ENCODE measurements around the gene PAK1.
"Not testable (repeated sequence)": the region's sequence is repeated elsewhere in the genome, so short reads cannot be mapped to it uniquely, and the experiment has no call there.

The PAK1 gene

DNA sequence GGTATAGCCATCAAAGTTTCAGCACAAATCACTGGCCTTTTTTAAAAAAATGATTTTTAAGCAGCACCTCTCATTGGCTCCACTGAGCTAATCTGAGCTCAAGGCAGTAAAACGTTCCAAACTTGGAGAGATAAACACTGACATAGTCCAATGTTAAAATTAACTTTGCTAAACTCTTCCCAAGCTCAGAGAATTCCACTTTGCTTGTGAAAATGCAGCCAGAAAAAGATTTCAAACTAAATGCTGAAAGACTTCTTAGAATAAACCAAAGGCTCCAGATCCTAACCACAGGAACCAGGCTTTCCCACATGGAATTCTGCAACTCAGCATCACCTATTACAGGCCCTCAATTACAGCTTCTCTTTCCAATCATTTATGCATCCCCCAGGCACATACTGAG, 87.7 kb downstream of the PAK1 start:
- H2BK15ac ChIP-seq (ENCODE audit: low read depth, poor library complexity, severe bottlenecking): no peak overlapping the region
- H2BK5ac ChIP-seq (ENCODE audit: low read depth, low read length, poor library complexity, severe bottlenecking): no peak overlapping the region
- H3K27me3 ChIP-seq (ENCODE audit: control insufficient read depth in 1 of 2, insufficient read depth in 1 of 2, low read length in 2 of 2): no peaks in the 10 kb centered on the region
- peaks cover 11% of the 10 kb centered on the region for H3K79me1 ChIP-seq (replicated peaks; ENCODE audit: low read length, poor library complexity, severe bottlenecking)
- no peak overlapping the region for H2AK5ac ChIP-seq (ENCODE audit: low read length, severe bottlenecking)
- WGBS: 68% methylated on average over 1 of the region's 1 CpG
- no peak overlapping the region for H2BK120ac ChIP-seq (ENCODE audit: low read depth, low read length)
- no peak overlapping the region for H3K4me3 ChIP-seq (ENCODE audit: insufficient read depth in 1 of 2, low read depth in 1 of 2, low read length in 2 of 2)
- peaks cover 0 to 25% of the 10 kb centered on the region in 2 experiments for H3K36me3 ChIP-seq (ENCODE audit: control insufficient read depth in 1 of 2, insufficient read depth in 2 of 2, low read depth in 1 of 2, low read length in 2 of 2)
- no peak overlapping the region for H3K14ac ChIP-seq (ENCODE audit: low read length in 2 of 2)
- H4K91ac ChIP-seq (ENCODE audit: low read length): no peak overlapping the region
- no peak overlapping the region for H3K23ac ChIP-seq (ENCODE audit: low read length in 2 of 2)
- H3K9ac ChIP-seq (ENCODE audit: low read length): no peak overlapping the region
- H3K9me3 ChIP-seq (ENCODE audit: control insufficient read depth, low read length): no peaks in the 10 kb centered on the region
- no peak overlapping the region for H4K8ac ChIP-seq (ENCODE audit: low read length)
- H3K27ac ChIP-seq (ENCODE audit: low read length, poor library complexity, severe bottlenecking): no peak overlapping the region
- H3K18ac ChIP-seq (ENCODE audit: low read depth in 1 of 2, low read length in 2 of 2): no peak overlapping the region
- no peaks in the 10 kb centered on the region for H3K4me1 ChIP-seq (ENCODE audit: control insufficient read depth, insufficient read depth, low read depth, low read length)
- H3K4ac ChIP-seq (ENCODE audit: low read depth in 1 of 2, low read length in 2 of 2): no peak overlapping the region
- H2AFZ ChIP-seq (ENCODE audit: low read depth, low read length): no peak overlapping the region
- peak; percentile 38 for DNase-seq
- H2BK12ac ChIP-seq (ENCODE audit: low read length in 2 of 2): no peak overlapping the region
- H3K4me2 ChIP-seq (ENCODE audit: low read length, poor library complexity, severe bottlenecking): no peak overlapping the region

DNA sequence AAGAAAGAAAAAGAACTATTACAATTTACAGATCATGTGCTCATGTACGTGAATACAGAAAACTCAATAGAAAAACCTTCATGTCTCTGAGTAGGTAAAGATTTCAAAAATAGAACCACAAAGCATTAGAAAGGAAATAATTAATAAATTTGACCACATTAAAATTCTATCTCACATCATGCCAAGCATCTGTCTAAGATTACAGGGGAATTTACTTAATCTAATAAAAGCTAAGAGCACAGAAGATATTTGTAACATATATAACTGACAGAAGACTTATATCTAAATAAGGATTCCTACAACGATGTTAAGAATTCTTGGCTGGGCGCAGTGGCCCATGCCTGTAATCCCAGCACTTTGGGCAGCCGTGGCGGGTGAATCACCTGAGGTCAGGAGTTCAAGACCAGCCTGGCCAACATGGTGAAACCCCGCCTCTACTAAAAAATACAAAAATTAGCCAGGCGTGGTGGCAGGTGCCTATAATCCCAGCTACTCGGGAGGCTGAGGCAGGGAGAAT, 88.6 kb downstream of the PAK1 start:
- WGBS: 90% methylated on average over 6 of the region's 8 CpGs
- not testable (repeated sequence) for H2AFZ ChIP-seq (ENCODE audit: low read depth, low read length); DNase-seq

DNA sequence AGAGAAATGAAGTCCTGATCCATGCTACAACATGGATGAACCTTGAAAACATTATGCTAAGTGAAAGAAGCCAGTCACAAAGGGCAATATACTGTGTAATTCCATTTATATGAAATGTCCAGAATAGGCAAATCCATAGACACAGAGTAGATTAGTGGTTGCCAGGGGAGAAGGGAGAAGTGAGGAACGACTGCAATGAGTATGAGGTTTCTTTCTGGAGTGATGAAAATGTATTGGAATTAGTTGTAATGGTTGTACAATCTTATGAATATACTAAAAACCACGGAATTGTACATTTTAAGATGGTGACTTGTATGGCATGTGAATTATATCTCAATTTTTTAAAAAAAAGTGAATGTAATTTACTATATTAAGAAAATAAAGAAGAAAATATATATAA, 89.3 kb downstream of the PAK1 start:
- H3K4me2 ChIP-seq (ENCODE audit: low read length, poor library complexity, severe bottlenecking): no peak overlapping the region
- DNase-seq: no peak
- no peak overlapping the region for H3K18ac ChIP-seq (ENCODE audit: low read depth in 1 of 2, low read length in 2 of 2)
- H2BK12ac ChIP-seq (ENCODE audit: low read length in 2 of 2): no peak overlapping the region
- peaks cover 13% of the 10 kb centered on the region for H3K79me1 ChIP-seq (replicated peaks; ENCODE audit: low read length, poor library complexity, severe bottlenecking)
- no peak overlapping the region for H3K14ac ChIP-seq (ENCODE audit: low read length in 2 of 2)
- H2AFZ ChIP-seq (ENCODE audit: low read depth, low read length): no peak overlapping the region
- H2BK5ac ChIP-seq (ENCODE audit: low read depth, low read length, poor library complexity, severe bottlenecking): no peak overlapping the region
- no peak overlapping the region for H3K4me3 ChIP-seq (ENCODE audit: insufficient read depth in 1 of 2, low read depth in 1 of 2, low read length in 2 of 2)
- 64% methylated on average over 1 of the region's 2 CpGs for WGBS
- no peaks in the 10 kb centered on the region for H3K9me3 ChIP-seq (ENCODE audit: control insufficient read depth, low read length)
- H3K27ac ChIP-seq (ENCODE audit: low read length, poor library complexity, severe bottlenecking): no peak overlapping the region
- no peak overlapping the region for H2BK15ac ChIP-seq (ENCODE audit: low read depth, poor library complexity, severe bottlenecking)
- no peaks in the 10 kb centered on the region for H3K27me3 ChIP-seq (ENCODE audit: control insufficient read depth in 1 of 2, insufficient read depth in 1 of 2, low read length in 2 of 2)
- H4K8ac ChIP-seq (ENCODE audit: low read length): no peak overlapping the region
- no peak overlapping the region for H3K23ac ChIP-seq (ENCODE audit: low read length in 2 of 2)
- no peak overlapping the region for H3K4ac ChIP-seq (ENCODE audit: low read depth in 1 of 2, low read length in 2 of 2)
- no peak overlapping the region for H3K9ac ChIP-seq (ENCODE audit: low read length)
- H4K91ac ChIP-seq (ENCODE audit: low read length): no peak overlapping the region
- H3K4me1 ChIP-seq (ENCODE audit: control insufficient read depth, insufficient read depth, low read depth, low read length): no peaks in the 10 kb centered on the region
- H2BK120ac ChIP-seq (ENCODE audit: low read depth, low read length): no peak overlapping the region
- H2AK5ac ChIP-seq (ENCODE audit: low read length, severe bottlenecking): no peak overlapping the region
- peaks cover 0 to 20% of the 10 kb centered on the region in 2 experiments for H3K36me3 ChIP-seq (ENCODE audit: control insufficient read depth in 1 of 2, insufficient read depth in 2 of 2, low read depth in 1 of 2, low read length in 2 of 2)

More for the DNA sequence above, 88.6 kb downstream of the PAK1 start:
- not testable (repeated sequence) for H3K27ac ChIP-seq (ENCODE audit: low read length, poor library complexity, severe bottlenecking); H3K9me3 ChIP-seq (ENCODE audit: control insufficient read depth, low read length); H4K8ac ChIP-seq (ENCODE audit: low read length); H2AK5ac ChIP-seq (ENCODE audit: low read length, severe bottlenecking); H3K14ac ChIP-seq (ENCODE audit: low read length in 2 of 2); H3K9ac ChIP-seq (ENCODE audit: low read length); H3K4me1 ChIP-seq (ENCODE audit: control insufficient read depth, insufficient read depth, low read depth, low read length); H3K23ac ChIP-seq (ENCODE audit: low read length in 2 of 2); H3K4me2 ChIP-seq (ENCODE audit: low read length, poor library complexity, severe bottlenecking); H2BK12ac ChIP-seq (ENCODE audit: low read length in 2 of 2); H2BK120ac ChIP-seq (ENCODE audit: low read depth, low read length); H3K4me3 ChIP-seq (ENCODE audit: insufficient read depth in 1 of 2, low read depth in 1 of 2, low read length in 2 of 2); H2BK5ac ChIP-seq (ENCODE audit: low read depth, low read length, poor library complexity, severe bottlenecking); H2BK15ac ChIP-seq (ENCODE audit: low read depth, poor library complexity, severe bottlenecking); H4K91ac ChIP-seq (ENCODE audit: low read length); H3K18ac ChIP-seq (ENCODE audit: low read depth in 1 of 2, low read length in 2 of 2); H3K4ac ChIP-seq (ENCODE audit: low read depth in 1 of 2, low read length in 2 of 2); H3K27me3 ChIP-seq (ENCODE audit: control insufficient read depth in 1 of 2, insufficient read depth in 1 of 2, low read length in 2 of 2)
- Histone ChIP-seq H3K79me1 (replicated peaks; ENCODE audit: low read length, poor library complexity, severe bottlenecking) (peaks cover 13% of the 10 kb centered on the region), H3K36me3 (ENCODE audit: control insufficient read depth in 1 of 2, insufficient read depth in 2 of 2, low read depth in 1 of 2, low read length in 2 of 2) (peaks cover 0 to 18% of the 10 kb centered on the region in 2 experiments)

GRCh38 chr11:77383349-77383748, 90.5 kb downstream of the PAK1 start:
- not testable (repeated sequence) for H3K27me3 ChIP-seq (ENCODE audit: control insufficient read depth in 1 of 2, insufficient read depth in 1 of 2, low read length in 2 of 2); H3K14ac ChIP-seq (ENCODE audit: low read length in 2 of 2); H3K4me2 ChIP-seq (ENCODE audit: low read length, poor library complexity, severe bottlenecking); H3K4me3 ChIP-seq (ENCODE audit: insufficient read depth in 1 of 2, low read depth in 1 of 2, low read length in 2 of 2); DNase-seq; H3K9ac ChIP-seq (ENCODE audit: low read length); H2AFZ ChIP-seq (ENCODE audit: low read depth, low read length); H2AK5ac ChIP-seq (ENCODE audit: low read length, severe bottlenecking); H3K18ac ChIP-seq (ENCODE audit: low read depth in 1 of 2, low read length in 2 of 2); H3K27ac ChIP-seq (ENCODE audit: low read length, poor library complexity, severe bottlenecking); H3K23ac ChIP-seq (ENCODE audit: low read length in 2 of 2); H2BK5ac ChIP-seq (ENCODE audit: low read depth, low read length, poor library complexity, severe bottlenecking); H3K4ac ChIP-seq (ENCODE audit: low read depth in 1 of 2, low read length in 2 of 2); H2BK120ac ChIP-seq (ENCODE audit: low read depth, low read length); H4K91ac ChIP-seq (ENCODE audit: low read length); H2BK15ac ChIP-seq (ENCODE audit: low read depth, poor library complexity, severe bottlenecking); H3K4me1 ChIP-seq (ENCODE audit: control insufficient read depth, insufficient read depth, low read depth, low read length); H4K8ac ChIP-seq (ENCODE audit: low read length); H2BK12ac ChIP-seq (ENCODE audit: low read length in 2 of 2); H3K9me3 ChIP-seq (ENCODE audit: control insufficient read depth, low read length)
- 94% methylated on average over 7 of the region's 7 CpGs for WGBS
- Histone ChIP-seq H3K36me3 (ENCODE audit: control insufficient read depth in 1 of 2, insufficient read depth in 2 of 2, low read depth in 1 of 2, low read length in 2 of 2) (peaks cover 4 to 25% of the 10 kb centered on the region in 2 experiments), H3K79me1 (replicated peaks; ENCODE audit: low read length, poor library complexity, severe bottlenecking) (peaks cover 11% of the 10 kb centered on the region)
